ENCODE results near the gene NPC2. TPM values are rescaled to one million over a fixed set of nuclear protein-coding genes. Genes with fewer than 3 reads are reported as not detected.

NPC2 gene
- total RNA-seq, 1 experiment from 2014 or later = 141 TPM

DNA sequence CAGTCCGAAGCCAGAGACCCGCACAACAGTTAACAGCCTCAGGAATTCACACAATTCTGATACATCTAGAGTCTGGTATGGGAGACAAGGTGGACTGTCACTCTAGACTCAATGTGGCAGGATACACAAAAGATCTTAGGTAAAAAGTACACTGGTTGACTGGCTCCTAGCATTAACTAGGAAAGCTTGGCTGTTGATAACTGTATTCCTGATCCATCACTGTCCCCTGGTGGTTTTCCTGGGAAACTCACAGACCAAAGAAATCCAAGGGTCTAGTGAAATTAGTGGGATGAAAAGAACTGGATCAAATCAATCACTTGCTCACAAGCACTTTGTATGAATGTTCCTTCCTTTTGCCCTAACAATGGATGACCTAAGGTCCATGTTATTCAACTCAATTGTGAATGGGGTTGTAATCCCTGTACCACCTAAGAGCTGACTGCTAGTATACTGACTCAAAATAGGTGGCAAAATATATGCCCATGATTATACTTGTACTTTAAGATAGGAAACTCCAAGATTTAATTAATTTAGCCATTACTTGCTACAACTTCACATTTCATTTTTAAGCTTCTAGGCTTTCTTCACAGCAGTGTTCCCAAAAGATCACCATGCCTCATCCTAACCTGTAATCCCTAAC lies 14.0 kb downstream of the NPC2 start:
- DNase-seq (ENCODE audit: low read depth, low spot score) = no peak
- POLR2A ChIA-PET = no interaction called here
- H3K9me3 ChIP-seq (ENCODE audit: control insufficient read depth, insufficient read depth, low read depth, low read length) = no peaks in the 10 kb centered on the region
- intact Hi-C loops (cut with micrococcal nuclease; ENCODE audit: unreplicated experiment) = loop anchor here (1.0 kb wide), 1 partner anchor 117 kb away; no protein-coding TSS in a partner anchor
- peak; percentile 80 for ATAC-seq
- no peaks in the 10 kb centered on the region for H3K27me3 ChIP-seq (ENCODE audit: control insufficient read depth, insufficient read depth, low read length)
- H3K4me1 ChIP-seq (ENCODE audit: control insufficient read depth, insufficient read depth, low read length) = no peaks in the 10 kb centered on the region
- CTCF ChIA-PET = no interaction called here
- H3K27ac ChIP-seq (ENCODE audit: low read length) = no peak overlapping the region
- in situ Hi-C loops (cut with HindIII; ENCODE audit: low pct_unique_long_range_greater_than_20kb, low sequenced_read_pairs) = no loop called here
- TF ChIP-seq TCF7L2 (IDR thresholded peaks at IDR 0.05; ENCODE audit: low read depth, low read length) (no peak), CTCF (IDR thresholded peaks at IDR 0.05) (peak; percentile 81)
- no TSS peak for BruUV-seq (replicated peaks)
- no peaks in the 10 kb centered on the region for H3K36me3 ChIP-seq (ENCODE audit: control insufficient read depth, insufficient read depth, low read length)
- H3K4me3 ChIP-seq (ENCODE audit: low read depth in 2 of 2, low read length in 2 of 2) = no peak overlapping the region

GRCh38 chr14:74476607-74477006 lies 16.5 kb downstream of the NPC2 start:
- Histone ChIP-seq H3K4me3 (ENCODE audit: low read depth in 2 of 2, low read length in 2 of 2) (no peak overlapping the region), H3K27ac (ENCODE audit: low read length) (no peak overlapping the region), H3K4me1 (ENCODE audit: control insufficient read depth, insufficient read depth, low read length) (no peaks in the 10 kb centered on the region), H3K36me3 (ENCODE audit: control insufficient read depth, insufficient read depth, low read length) (no peaks in the 10 kb centered on the region), H3K27me3 (ENCODE audit: control insufficient read depth, insufficient read depth, low read length) (no peaks in the 10 kb centered on the region), H3K9me3 (ENCODE audit: control insufficient read depth, insufficient read depth, low read depth, low read length) (no peaks in the 10 kb centered on the region)
- BruUV-seq (replicated peaks) = no TSS peak
- no peak for ATAC-seq
- ChIA-PET CTCF (interaction anchor here (0.5 kb wide), 1 partner anchor 182 kb away, joined by 3 read pairs; no protein-coding TSS in a partner anchor), POLR2A (no interaction called here)
- DNase-seq (ENCODE audit: low read depth, low spot score) = no peak
- TF ChIP-seq CTCF (IDR thresholded peaks at IDR 0.05) = no peak
- TF ChIP-seq SIN3A (IDR thresholded peaks at IDR 0.05; ENCODE audit: borderline replicate concordance, insufficient read depth, low read depth, low read length) = no peak
- TF ChIP-seq TCF7L2 (IDR thresholded peaks at IDR 0.05; ENCODE audit: low read depth, low read length) = no peak
- TF ChIP-seq, protein P1, sequence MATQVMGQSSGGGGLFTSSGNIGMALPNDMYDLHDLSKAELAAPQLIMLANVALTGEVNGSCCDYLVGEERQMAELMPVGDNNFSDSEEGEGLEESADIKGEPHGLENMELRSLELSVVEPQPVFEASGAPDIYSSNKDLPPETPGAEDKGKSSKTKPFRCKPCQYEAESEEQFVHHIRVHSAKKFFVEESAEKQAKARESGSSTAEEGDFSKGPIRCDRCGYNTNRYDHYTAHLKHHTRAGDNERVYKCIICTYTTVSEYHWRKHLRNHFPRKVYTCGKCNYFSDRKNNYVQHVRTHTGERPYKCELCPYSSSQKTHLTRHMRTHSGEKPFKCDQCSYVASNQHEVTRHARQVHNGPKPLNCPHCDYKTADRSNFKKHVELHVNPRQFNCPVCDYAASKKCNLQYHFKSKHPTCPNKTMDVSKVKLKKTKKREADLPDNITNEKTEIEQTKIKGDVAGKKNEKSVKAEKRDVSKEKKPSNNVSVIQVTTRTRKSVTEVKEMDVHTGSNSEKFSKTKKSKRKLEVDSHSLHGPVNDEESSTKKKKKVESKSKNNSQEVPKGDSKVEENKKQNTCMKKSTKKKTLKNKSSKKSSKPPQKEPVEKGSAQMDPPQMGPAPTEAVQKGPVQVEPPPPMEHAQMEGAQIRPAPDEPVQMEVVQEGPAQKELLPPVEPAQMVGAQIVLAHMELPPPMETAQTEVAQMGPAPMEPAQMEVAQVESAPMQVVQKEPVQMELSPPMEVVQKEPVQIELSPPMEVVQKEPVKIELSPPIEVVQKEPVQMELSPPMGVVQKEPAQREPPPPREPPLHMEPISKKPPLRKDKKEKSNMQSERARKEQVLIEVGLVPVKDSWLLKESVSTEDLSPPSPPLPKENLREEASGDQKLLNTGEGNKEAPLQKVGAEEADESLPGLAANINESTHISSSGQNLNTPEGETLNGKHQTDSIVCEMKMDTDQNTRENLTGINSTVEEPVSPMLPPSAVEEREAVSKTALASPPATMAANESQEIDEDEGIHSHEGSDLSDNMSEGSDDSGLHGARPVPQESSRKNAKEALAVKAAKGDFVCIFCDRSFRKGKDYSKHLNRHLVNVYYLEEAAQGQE (IDR thresholded peaks at IDR 0.05; ENCODE audit: insufficient read depth in 1 of 2, low read depth in 2 of 2, low read length in 1 of 2) = no peak
- TF ChIP-seq POLR2AphosphoS5 (IDR thresholded peaks at IDR 0.05; ENCODE audit: low read depth, low read length) = no peak
- intact Hi-C loops (cut with micrococcal nuclease; ENCODE audit: unreplicated experiment) = no loop called here
- in situ Hi-C loops (cut with HindIII; ENCODE audit: low pct_unique_long_range_greater_than_20kb, low sequenced_read_pairs) = no loop called here
